Measurements from ENCODE around the gene CYB5A.

GRCh38 chr18:74303306-74303705 lies 11.5 kb upstream of the CYB5A start:
- no peak for TF ChIP-seq CTCF (IDR thresholded peaks at IDR 0.05 in 4 of 5, conservative IDR thresholded peaks at IDR 0.05 in 1 of 5)
- TF ChIP-seq POLR2A (IDR thresholded peaks at IDR 0.05): no peak

All from gastrocnemius medialis (tissue), 4 donors.